PC-3 (cell line): ENCODE data around the gene ANO4. TPM values are rescaled to one million over a fixed set of nuclear protein-coding genes. Genes with fewer than 3 reads are reported as not detected.

Experiments
- ATAC-seq: fragments of 200-7000 bp; cut with Tn5 transposase; 2 replicates; pipeline ENCODE4 v1.9.1; 2020; ENCODE audit warnings: mild to moderate bottlenecking, moderate library complexity
- BruUV-seq: library from RNA; stranded (reverse); fragments of 400-500 nt; replicated peaks from 2 replicates; lab custom pipeline; 2021; lab: Mats Ljungman, UMichigan
- CTCF ChIA-PET: fragments of 300-600 bp; sonication (Branson Sonifier 250); formaldehyde crosslinking; loops from one replicate; lab custom pipeline; 2022; ENCODE audit warnings: antibody characterized with exemption; lab: Charles Lee
- POLR2A ChIA-PET: fragments of 300-600 bp; sonication (Branson Sonifier 250); formaldehyde crosslinking; loops from one replicate; lab custom pipeline; 2022; ENCODE audit warnings: antibody characterized with exemption; ENCODE audit not compliant: unreplicated experiment; lab: Charles Lee
- DNase-seq: peaks from one replicate; pipeline ENCODE4 v3.0.0-alpha.2; 2015
- H2AFZ ChIP-seq: fragments of 300-600 bp; sonication (generic); 2 replicates; pipeline ENCODE4 v1.6.0; 2016; ENCODE audit warnings: antibody characterized with exemption, low read length
- H3F3A ChIP-seq: fragments of 300-600 bp; sonication (generic); one replicate; pipeline ENCODE4 v1.6.0; 2017; ENCODE audit warnings: antibody characterized with exemption, low read length, control low read depth, mild to moderate bottlenecking; ENCODE audit not compliant: unreplicated experiment
- H3K27ac ChIP-seq: fragments of 300-600 bp; sonication (generic); 2 replicates; pipeline ENCODE4 v1.5.1; 2016; ENCODE audit warnings: mild to moderate bottlenecking, low read length
- H3K27me3 ChIP-seq: fragments of 300-600 bp; sonication (generic); 2 replicates; pipeline ENCODE4 v1.6.1; 2016; ENCODE audit warnings: low read length, mixed read lengths
- H3K36me3 ChIP-seq: fragments of 300-600 bp; sonication (generic); 2 replicates; pipeline ENCODE4 v1.6.1; 2016; ENCODE audit warnings: low read depth, mixed run types, low read length, mixed read lengths
- H3K4me1 ChIP-seq: fragments of 300-600 bp; sonication (generic); 2 replicates; pipeline ENCODE4 v1.5.1; 2016; ENCODE audit warnings: low read length; ENCODE audit not compliant: insufficient read depth
- H3K4me2 ChIP-seq: fragments of 300-600 bp; sonication (generic); 2 replicates; pipeline ENCODE4 v1.6.0; 2016; ENCODE audit warnings: low read length
- H3K4me3 ChIP-seq: fragments of 300-600 bp; sonication (generic); 2 replicates; pipeline ENCODE4 v1.5.1; 2016; ENCODE audit warnings: mild to moderate bottlenecking, low read length, mixed read lengths
- H3K79me2 ChIP-seq: fragments of 300-600 bp; sonication (generic); 2 replicates; pipeline ENCODE4 v1.6.1; 2017; ENCODE audit warnings: low read length, mixed read lengths
- H3K9ac ChIP-seq: fragments of 300-600 bp; sonication (generic); 2 replicates; pipeline ENCODE4 v1.6.0; 2016; ENCODE audit warnings: mild to moderate bottlenecking, low read length
- H3K9me2 ChIP-seq: fragments of 300-600 bp; sonication (generic); replicated peaks from 2 replicates; pipeline ENCODE4 v1.6.1; 2016; ENCODE audit warnings: mixed run types, low read length, mixed read lengths
- H3K9me3 ChIP-seq: fragments of 300-600 bp; sonication (generic); 2 replicates; pipeline ENCODE4 v1.6.1; 2016; ENCODE audit warnings: low read length, mixed read lengths
- H4K20me1 ChIP-seq: fragments of 300-600 bp; sonication (generic); 2 replicates; pipeline ENCODE4 v1.6.1; 2016; ENCODE audit warnings: low read length, mixed read lengths
- CTCF ChIP-seq: fragments of 300-600 bp; sonication (generic); conservative IDR thresholded peaks from 2 replicates; pipeline ENCODE4 v1.5.1; 2017; ENCODE audit warnings: antibody characterized with exemption, low read depth, mild to moderate bottlenecking, low read length
- EZH2 ChIP-seq: fragments of 300-600 bp; sonication (generic); IDR thresholded peaks from one replicate; pipeline ENCODE4 v1.6.1; 2017; ENCODE audit warnings: antibody characterized with exemption, mild to moderate bottlenecking, low read length; ENCODE audit not compliant: unreplicated experiment
- EZH2phosphoT487 ChIP-seq: fragments of 300-600 bp; sonication (generic); IDR thresholded peaks from 2 replicates; pipeline ENCODE4 v1.6.1; 2018; ENCODE audit warnings: mild to moderate bottlenecking, antibody characterized with exemption, low read length, borderline replicate concordance
- intact Hi-C: fragments of 100-400 bp; cut with micrococcal nuclease; formaldehyde crosslinking; loops from 2 replicates; pipeline ENCODE4 v1.9.0; 2023
- total RNA-seq: library from RNA; depleted of rRNA; stranded (reverse); fragments of >200 nt; gene quantifications from 2 replicates; pipeline ENCODE4 v1.2.3, GENCODE V29; 2014

ANO4 gene
- total RNA-seq, 1 experiment from 2014 or later, result not detected

GRCh38 chr12:100970894-100971293, 176.3 kb downstream of the ANO4 start:
- H3K27me3 ChIP-seq, result peaks cover 3% of the 10 kb centered on the region; the same call in 1 of the 2 replicates
- intact Hi-C loops, result no loop called here
- no peak overlapping the region for H3K27ac ChIP-seq
- no peak overlapping the region for H3K9ac ChIP-seq
- H3K79me2 ChIP-seq, result no peaks in the 10 kb centered on the region
- no peaks in the 10 kb centered on the region for H4K20me1 ChIP-seq
- H3K9me2 ChIP-seq, result no peaks in the 10 kb centered on the region
- ChIA-PET POLR2A (no interaction called here), CTCF (no interaction called here)
- no peak overlapping the region for H2AFZ ChIP-seq
- no peak for TF ChIP-seq EZH2
- no peak for ATAC-seq
- H3F3A ChIP-seq, result no peaks in the 10 kb centered on the region
- H3K36me3 ChIP-seq, result no peaks in the 10 kb centered on the region
- DNase-seq, result no peak
- H3K4me3 ChIP-seq, result no peak overlapping the region
- H3K9me3 ChIP-seq, result no peaks in the 10 kb centered on the region
- H3K4me1 ChIP-seq, result no peaks in the 10 kb centered on the region
- no peak overlapping the region for H3K4me2 ChIP-seq
- no TSS peak for BruUV-seq

DNA sequence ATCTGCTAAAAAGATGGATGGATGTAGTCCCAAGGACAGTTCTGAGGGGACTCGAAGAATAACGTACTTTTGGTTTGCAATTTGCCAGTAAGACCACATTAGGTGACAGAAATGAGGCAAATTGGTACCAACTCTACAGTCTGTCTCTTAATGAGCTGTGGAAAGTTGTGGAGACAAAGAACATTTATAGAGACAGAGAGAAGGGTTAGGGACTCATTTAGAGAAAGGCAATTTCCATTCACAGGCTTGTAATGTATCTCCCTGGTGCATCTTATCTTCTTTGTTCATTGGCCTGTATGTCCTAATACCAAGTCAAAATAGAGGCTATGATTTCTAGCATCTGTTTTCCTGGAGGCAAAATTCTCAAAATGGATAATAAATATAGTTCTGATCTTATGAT, 177.5 kb downstream of the ANO4 start:
- BruUV-seq, result no TSS peak
- CTCF ChIA-PET, result no interaction called here

GRCh38 chr12:100974341-100974740, 179.8 kb downstream of the ANO4 start:
- Histone ChIP-seq H3K4me2 (no peak overlapping the region), H4K20me1 (no peaks in the 10 kb centered on the region), H3K27ac (no peak overlapping the region), H3K79me2 (no peaks in the 10 kb centered on the region), H3K4me3 (no peak overlapping the region), H3K4me1 (no peaks in the 10 kb centered on the region), H3F3A (no peaks in the 10 kb centered on the region), H3K9me2 (no peaks in the 10 kb centered on the region), H3K27me3 (peaks cover 3% of the 10 kb centered on the region; the same call in 1 of the 2 replicates), H2AFZ (no peak overlapping the region), H3K9me3 (no peaks in the 10 kb centered on the region), H3K9ac (no peak overlapping the region), H3K36me3 (no peaks in the 10 kb centered on the region)
- no peak for ATAC-seq
- BruUV-seq, result no TSS peak
- no peak for DNase-seq
- POLR2A ChIA-PET, result no interaction called here
- intact Hi-C loops, result no loop called here
- TF ChIP-seq EZH2 (no peak), EZH2phosphoT487 (no peak), CTCF (no peak)
- CTCF ChIA-PET, result no interaction called here

More for the DNA sequence above, 177.5 kb downstream of the ANO4 start:
- Histone ChIP-seq H3K9me3 (no peaks in the 10 kb centered on the region), H4K20me1 (no peaks in the 10 kb centered on the region), H3K9me2 (no peaks in the 10 kb centered on the region), H3K4me1 (no peaks in the 10 kb centered on the region), H3K9ac (no peak overlapping the region), H3K79me2 (no peaks in the 10 kb centered on the region), H3K27me3 (peaks cover 3% of the 10 kb centered on the region; the same call in 1 of the 2 replicates), H3K27ac (no peak overlapping the region), H3K4me3 (no peak overlapping the region), H3K4me2 (no peak overlapping the region), H3K36me3 (no peaks in the 10 kb centered on the region), H2AFZ (no peak overlapping the region), H3F3A (no peaks in the 10 kb centered on the region)
- POLR2A ChIA-PET, result no interaction called here
- intact Hi-C loops, result no loop called here
- TF ChIP-seq CTCF, result no peak
- no peak for TF ChIP-seq EZH2
- TF ChIP-seq EZH2phosphoT487, result no peak
- ATAC-seq (no peak), DNase-seq (no peak)
